ENCODE measurements around the gene SMG5.

The SMG5 gene

DNA sequence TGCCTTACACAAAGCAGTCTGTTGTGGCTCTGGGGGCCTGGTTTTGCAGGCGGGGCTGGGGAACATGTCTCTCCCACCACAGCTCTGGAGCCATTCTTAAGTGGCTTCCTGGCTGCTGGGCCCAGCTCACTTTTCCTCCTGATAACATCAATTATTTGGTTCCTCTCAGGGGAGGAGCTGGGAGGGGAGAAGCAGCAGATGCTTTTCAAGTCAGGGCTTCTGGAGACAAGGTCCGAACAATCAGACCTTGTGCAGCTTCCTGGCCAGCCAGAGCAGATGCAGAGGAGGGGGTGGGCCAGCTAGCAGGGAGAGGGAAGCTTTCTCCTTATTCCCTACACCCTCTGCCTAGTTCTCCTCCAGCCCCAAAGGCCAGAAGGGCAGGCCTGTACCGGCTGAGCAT lies 31.1 kb downstream of the SMG5 start:
- Histone ChIP-seq H2BK12ac (ENCODE audit: low read length) (no peak overlapping the region), H3K27ac (replicated peaks; ENCODE audit: low read length) (no peak overlapping the region), H3K27me3 (ENCODE audit: control insufficient read depth in 3 of 3, insufficient read depth in 3 of 3, low read depth in 1 of 3, low read length in 3 of 3) (no peaks in the 10 kb centered on the region), H3K4me3 (ENCODE audit: low read length in 2 of 2) (no peak overlapping the region), H4K91ac (ENCODE audit: low read depth, low read length, poor library complexity) (no peak overlapping the region), H3K14ac (ENCODE audit: low read length) (no peak overlapping the region), H3K18ac (ENCODE audit: low read length) (no peak overlapping the region), H3K4me2 (ENCODE audit: insufficient read depth, low read length, poor library complexity, severe bottlenecking) (no peak overlapping the region), H3K79me1 (ENCODE audit: low read depth, low read length) (no peaks in the 10 kb centered on the region), H3K9ac (ENCODE audit: low read depth, low read length, poor library complexity) (no peak overlapping the region), H3K36me3 (replicated peaks in 1 of 2; ENCODE audit: control insufficient read depth in 2 of 2, insufficient read depth in 2 of 2, low read length in 2 of 2) (peaks cover 45 to 72% of the 10 kb centered on the region in 2 donors), H2BK120ac (ENCODE audit: low read depth, low read length) (no peak overlapping the region), H2AK5ac (ENCODE audit: low read depth, low read length) (no peak overlapping the region), H3K9me3 (replicated peaks in 1 of 2; ENCODE audit: control insufficient read depth in 2 of 2, insufficient read depth in 1 of 2, low read depth in 1 of 2, low read length in 2 of 2) (no peaks in the 10 kb centered on the region), H2BK15ac (ENCODE audit: low read length) (no peak overlapping the region), H3K4me1 (ENCODE audit: control insufficient read depth in 2 of 2, insufficient read depth in 1 of 2, low read depth in 1 of 2, low read length in 2 of 2) (peaks cover 2 to 16% of the 10 kb centered on the region in 2 donors), H3K4ac (ENCODE audit: low read length) (no peak overlapping the region), H2AFZ (ENCODE audit: low read length) (no peak overlapping the region), H4K8ac (ENCODE audit: low read depth, low read length) (no peak overlapping the region), H2BK5ac (ENCODE audit: low read length) (peak overlapping the region; percentile 2), H3K23ac (ENCODE audit: low read depth, low read length, poor library complexity) (no peak overlapping the region)
- WGBS, 2 donors (ENCODE audit: extremely low coverage in 2 of 2, insufficient read length in 2 of 2, insufficient replicate concordance in 1 of 2): no CpG with 5 or more reads among the region's 3 CpGs
- DNase-seq (ENCODE audit: low spot score): no peak

DNA sequence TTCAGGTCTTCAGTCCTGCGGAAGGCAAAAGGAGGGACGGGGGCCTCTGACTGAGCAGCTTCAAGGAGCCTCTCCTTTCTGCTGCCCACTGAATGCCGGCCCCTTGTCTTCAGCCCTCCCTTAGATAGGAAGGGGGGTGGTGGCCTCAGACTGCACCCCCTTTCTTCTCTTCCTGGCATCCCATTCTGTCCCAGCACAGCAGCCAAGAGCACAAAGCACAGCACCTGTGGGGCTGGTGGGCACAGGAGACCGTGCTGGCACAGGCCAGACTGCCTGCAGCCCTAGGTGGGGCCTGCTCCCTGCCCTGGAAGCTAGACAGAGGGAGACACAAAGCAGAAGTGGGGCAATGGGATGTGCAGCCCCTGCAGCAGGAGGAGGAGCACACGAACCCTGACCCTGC lies 33.0 kb downstream of the SMG5 start:
- no peak overlapping the region for H2BK120ac ChIP-seq (ENCODE audit: low read depth, low read length)
- H2AFZ ChIP-seq (ENCODE audit: low read length): no peak overlapping the region
- peak overlapping the region; percentile 25 for H3K9ac ChIP-seq (ENCODE audit: low read depth, low read length, poor library complexity)
- H4K8ac ChIP-seq (ENCODE audit: low read depth, low read length): no peak overlapping the region
- no peaks in the 10 kb centered on the region for H3K27me3 ChIP-seq (ENCODE audit: control insufficient read depth in 3 of 3, insufficient read depth in 3 of 3, low read depth in 1 of 3, low read length in 3 of 3)
- H2AK5ac ChIP-seq (ENCODE audit: low read depth, low read length): no peak overlapping the region
- H3K4me3 ChIP-seq (ENCODE audit: low read length in 2 of 2): no peak overlapping the region
- peaks cover 42 to 60% of the 10 kb centered on the region in 2 donors for H3K36me3 ChIP-seq (replicated peaks in 1 of 2; ENCODE audit: control insufficient read depth in 2 of 2, insufficient read depth in 2 of 2, low read length in 2 of 2)
- H3K4me2 ChIP-seq (ENCODE audit: insufficient read depth, low read length, poor library complexity, severe bottlenecking): no peak overlapping the region
- H3K4ac ChIP-seq (ENCODE audit: low read length): no peak overlapping the region
- H3K14ac ChIP-seq (ENCODE audit: low read length): no peak overlapping the region
- peaks cover 3% of the 10 kb centered on the region for H3K79me1 ChIP-seq (ENCODE audit: low read depth, low read length)
- H2BK15ac ChIP-seq (ENCODE audit: low read length): no peak overlapping the region
- H3K18ac ChIP-seq (ENCODE audit: low read length): no peak overlapping the region
- H2BK12ac ChIP-seq (ENCODE audit: low read length): no peak overlapping the region
- H4K91ac ChIP-seq (ENCODE audit: low read depth, low read length, poor library complexity): no peak overlapping the region
- peaks cover 2 to 17% of the 10 kb centered on the region in 2 donors for H3K4me1 ChIP-seq (ENCODE audit: control insufficient read depth in 2 of 2, insufficient read depth in 1 of 2, low read depth in 1 of 2, low read length in 2 of 2)
- peak overlapping the region; percentile 57 for H3K27ac ChIP-seq (replicated peaks; ENCODE audit: low read length)
- DNase-seq (ENCODE audit: low spot score): no peak
- no CpG with 5 or more reads among the region's 5 CpGs for WGBS, 2 donors (ENCODE audit: extremely low coverage in 2 of 2, insufficient read length in 2 of 2, insufficient replicate concordance in 1 of 2)
- H3K23ac ChIP-seq (ENCODE audit: low read depth, low read length, poor library complexity): peak overlapping the region; percentile 92
- H2BK5ac ChIP-seq (ENCODE audit: low read length): peak overlapping the region; percentile 57
- H3K9me3 ChIP-seq (replicated peaks in 1 of 2; ENCODE audit: control insufficient read depth in 2 of 2, insufficient read depth in 1 of 2, low read depth in 1 of 2, low read length in 2 of 2): no peaks in the 10 kb centered on the region

DNA sequence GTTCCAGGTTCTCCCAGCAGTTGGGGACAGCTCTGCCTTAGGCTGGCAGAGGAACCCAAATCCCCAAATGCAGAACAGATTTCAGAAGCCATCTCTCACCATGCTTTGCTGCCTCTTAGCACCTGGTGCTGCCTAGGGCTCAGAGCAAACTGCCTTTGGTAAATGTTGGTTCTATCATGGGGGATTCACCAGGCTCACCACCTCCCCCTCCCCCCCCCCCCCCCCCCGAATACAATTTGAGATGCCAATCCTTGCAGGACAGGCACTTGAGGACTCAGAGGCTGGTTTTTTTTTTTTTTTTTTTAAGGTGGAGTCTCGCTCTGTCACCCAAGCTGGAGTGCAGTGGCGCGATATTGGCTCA lies 34.3 kb downstream of the SMG5 start:
- H2BK15ac ChIP-seq (ENCODE audit: low read length): peak overlapping the region; percentile 95

DNA sequence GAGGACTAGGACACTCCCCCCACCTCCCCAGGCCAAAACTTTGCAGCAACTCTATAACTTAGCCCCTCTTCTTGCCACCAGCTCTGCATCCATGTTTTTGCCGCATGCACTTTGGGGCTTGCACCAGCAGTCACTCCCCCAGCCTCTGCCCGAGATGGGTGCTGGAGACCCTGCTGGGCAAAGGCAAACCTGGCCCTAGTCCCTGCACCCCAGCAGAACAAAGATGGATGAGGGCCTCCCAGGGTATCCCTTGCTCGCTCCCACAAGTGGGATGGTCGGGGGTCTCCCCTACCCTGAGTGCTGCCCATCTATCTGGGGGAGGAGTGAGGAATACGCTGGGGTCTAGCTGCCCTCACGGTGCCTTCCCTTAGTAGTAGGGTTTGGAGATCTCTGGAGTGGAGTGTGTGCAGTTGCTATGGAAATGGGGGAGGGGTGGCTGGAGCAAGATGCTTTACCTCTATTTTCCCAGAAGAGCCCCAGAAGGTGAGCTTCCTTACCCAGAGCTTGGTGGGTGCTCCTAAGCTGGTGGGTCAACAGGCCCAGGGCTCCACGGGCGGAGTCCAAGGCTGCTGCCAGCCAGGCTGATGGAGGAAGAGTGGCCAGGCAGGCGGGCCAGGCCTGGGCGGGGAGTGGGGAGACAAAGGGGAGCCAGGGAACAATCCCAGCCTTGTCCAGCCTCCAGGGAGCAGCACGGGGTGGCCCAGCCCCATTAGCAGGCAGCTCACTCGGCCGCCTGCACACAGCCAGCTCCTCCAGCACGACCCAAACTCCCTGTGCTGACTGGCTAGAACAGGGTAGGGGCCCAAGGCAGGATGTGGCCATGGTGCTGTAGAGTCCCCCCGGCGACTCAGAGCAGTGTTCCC lies 34.9 kb downstream of the SMG5 start, which contains the start of gene PAQR6:
PAQR6 (minus strand) TSS at position 597 of the 863 bp plus-strand sequence. CDS start 1,325 bp downstream, outside the sequence.
- peak within 1 kb of the TSS; percentile 92 for H3K14ac ChIP-seq (ENCODE audit: low read length)
- H3K4me2 ChIP-seq (ENCODE audit: insufficient read depth, low read length, poor library complexity, severe bottlenecking): no peak within 1 kb of the TSS
- peaks cover 3% of the 10 kb centered on the region for H3K79me1 ChIP-seq (ENCODE audit: low read depth, low read length)
- H3K4me3 ChIP-seq (ENCODE audit: low read length in 2 of 2): no peak within 1 kb of the TSS
- H3K23ac ChIP-seq (ENCODE audit: low read depth, low read length, poor library complexity): peak within 1 kb of the TSS; percentile 83
- peak within 1 kb of the TSS; percentile 79 for H3K27ac ChIP-seq (replicated peaks; ENCODE audit: low read length)
- no peaks in the 10 kb centered on the region for H3K27me3 ChIP-seq (ENCODE audit: control insufficient read depth in 3 of 3, insufficient read depth in 3 of 3, low read depth in 1 of 3, low read length in 3 of 3)
- peak within 1 kb of the TSS; percentile 53 for H3K9ac ChIP-seq (ENCODE audit: low read depth, low read length, poor library complexity)
- peak; percentile 26 for DNase-seq (ENCODE audit: low spot score)
- peak within 1 kb of the TSS; percentile 89 for H2BK5ac ChIP-seq (ENCODE audit: low read length)
- peak within 1 kb of the TSS; percentile 95 for H2BK15ac ChIP-seq (ENCODE audit: low read length)
- no CpG with 5 or more reads among the region's 16 CpGs for WGBS, 2 donors (ENCODE audit: extremely low coverage in 2 of 2, insufficient read length in 2 of 2, insufficient replicate concordance in 1 of 2)
- peak within 1 kb of the TSS; percentile 86 for H3K4ac ChIP-seq (ENCODE audit: low read length)
- H2AFZ ChIP-seq (ENCODE audit: low read length): no peak within 1 kb of the TSS
- peaks cover 2 to 17% of the 10 kb centered on the region in 2 donors for H3K4me1 ChIP-seq (ENCODE audit: control insufficient read depth in 2 of 2, insufficient read depth in 1 of 2, low read depth in 1 of 2, low read length in 2 of 2)
- H2BK120ac ChIP-seq (ENCODE audit: low read depth, low read length): peak within 1 kb of the TSS; percentile 98
- peak within 1 kb of the TSS; percentile 100 for H2AK5ac ChIP-seq (ENCODE audit: low read depth, low read length)
- H3K36me3 ChIP-seq (replicated peaks in 1 of 2; ENCODE audit: control insufficient read depth in 2 of 2, insufficient read depth in 2 of 2, low read length in 2 of 2): peaks cover 28 to 41% of the 10 kb centered on the region in 2 donors
- peak within 1 kb of the TSS; percentile 86 for H2BK12ac ChIP-seq (ENCODE audit: low read length)
- peak within 1 kb of the TSS; percentile 81 for H4K91ac ChIP-seq (ENCODE audit: low read depth, low read length, poor library complexity)
- peak within 1 kb of the TSS; percentile 96 for H3K18ac ChIP-seq (ENCODE audit: low read length)
- peak within 1 kb of the TSS; percentile 57 for H4K8ac ChIP-seq (ENCODE audit: low read depth, low read length)
- H3K9me3 ChIP-seq (replicated peaks in 1 of 2; ENCODE audit: control insufficient read depth in 2 of 2, insufficient read depth in 1 of 2, low read depth in 1 of 2, low read length in 2 of 2): no peaks in the 10 kb centered on the region

More for the DNA sequence above, 34.3 kb downstream of the SMG5 start:
- Histone ChIP-seq H3K18ac (ENCODE audit: low read length) (peak overlapping the region; percentile 96), H4K91ac (ENCODE audit: low read depth, low read length, poor library complexity) (no peak overlapping the region), H3K79me1 (ENCODE audit: low read depth, low read length) (peaks cover 3% of the 10 kb centered on the region), H3K4me1 (ENCODE audit: control insufficient read depth in 2 of 2, insufficient read depth in 1 of 2, low read depth in 1 of 2, low read length in 2 of 2) (peaks cover 2 to 17% of the 10 kb centered on the region in 2 donors), H2AFZ (ENCODE audit: low read length) (no peak overlapping the region), H2BK5ac (ENCODE audit: low read length) (peak overlapping the region; percentile 89), H2BK12ac (ENCODE audit: low read length) (peak overlapping the region; percentile 19), H3K36me3 (replicated peaks in 1 of 2; ENCODE audit: control insufficient read depth in 2 of 2, insufficient read depth in 2 of 2, low read length in 2 of 2) (peaks cover 34 to 47% of the 10 kb centered on the region in 2 donors), H3K9me3 (replicated peaks in 1 of 2; ENCODE audit: control insufficient read depth in 2 of 2, insufficient read depth in 1 of 2, low read depth in 1 of 2, low read length in 2 of 2) (no peaks in the 10 kb centered on the region), H3K14ac (ENCODE audit: low read length) (peak overlapping the region; percentile 92), H3K23ac (ENCODE audit: low read depth, low read length, poor library complexity) (peak overlapping the region; percentile 83), H3K4ac (ENCODE audit: low read length) (no peak overlapping the region), H3K9ac (ENCODE audit: low read depth, low read length, poor library complexity) (peak overlapping the region; percentile 53), H3K27me3 (ENCODE audit: control insufficient read depth in 3 of 3, insufficient read depth in 3 of 3, low read depth in 1 of 3, low read length in 3 of 3) (no peaks in the 10 kb centered on the region), H4K8ac (ENCODE audit: low read depth, low read length) (peak overlapping the region; percentile 32), H3K27ac (replicated peaks; ENCODE audit: low read length) (peak overlapping the region; percentile 79), H3K4me2 (ENCODE audit: insufficient read depth, low read length, poor library complexity, severe bottlenecking) (no peak overlapping the region), H2AK5ac (ENCODE audit: low read depth, low read length) (peak overlapping the region; percentile 100), H2BK120ac (ENCODE audit: low read depth, low read length) (no peak overlapping the region), H3K4me3 (ENCODE audit: low read length in 2 of 2) (no peak overlapping the region)
- DNase-seq (ENCODE audit: low spot score): no peak
- no CpG with 5 or more reads among the region's 4 CpGs for WGBS, 2 donors (ENCODE audit: extremely low coverage in 2 of 2, insufficient read length in 2 of 2, insufficient replicate concordance in 1 of 2)

Measured in neuronal stem cell (in vitro differentiated cells).